Cardiac fibroblast (primary cell): Measurements from ENCODE around the gene ARSG.
A peak's percentile ranks its signal among the peaks of the same experiment; 100 is the strongest.
"Not testable (repeated sequence)": the region's sequence is repeated elsewhere in the genome, so short reads cannot be mapped to it uniquely, and the experiment has no call there.

Experiments
- DNase-seq, 2 donors: peaks; one replicate each; pipeline versions ENCODE4 v3.0.0 to v3.0.0-alpha.2; 2010; ENCODE audit warnings: low read depth in 2 of 2
- H3K4me3 ChIP-seq, 2 donors: replicated peaks in 1 of 2; 1 replicate in 1 of 2; 2 replicates in 1 of 2; pipeline ENCODE4 v1.5.1; 2011; ENCODE audit warnings: low read depth in 2 of 2, low read length in 2 of 2, mild to moderate bottlenecking in 2 of 2, moderate library complexity in 1 of 2
- CTCF ChIP-seq: IDR thresholded peaks from one replicate; pipeline ENCODE4 v1.5.1; 2011; ENCODE audit warnings: low read depth, mild to moderate bottlenecking, low read length, inconsistent platforms

ARSG gene

GRCh38 chr17:68301438-68301959 is 10.2 kb downstream of the ARSG start:
- DNase-seq = no peak
- TF ChIP-seq CTCF = no peak
- H3K4me3 ChIP-seq = no peak overlapping the region

DNA sequence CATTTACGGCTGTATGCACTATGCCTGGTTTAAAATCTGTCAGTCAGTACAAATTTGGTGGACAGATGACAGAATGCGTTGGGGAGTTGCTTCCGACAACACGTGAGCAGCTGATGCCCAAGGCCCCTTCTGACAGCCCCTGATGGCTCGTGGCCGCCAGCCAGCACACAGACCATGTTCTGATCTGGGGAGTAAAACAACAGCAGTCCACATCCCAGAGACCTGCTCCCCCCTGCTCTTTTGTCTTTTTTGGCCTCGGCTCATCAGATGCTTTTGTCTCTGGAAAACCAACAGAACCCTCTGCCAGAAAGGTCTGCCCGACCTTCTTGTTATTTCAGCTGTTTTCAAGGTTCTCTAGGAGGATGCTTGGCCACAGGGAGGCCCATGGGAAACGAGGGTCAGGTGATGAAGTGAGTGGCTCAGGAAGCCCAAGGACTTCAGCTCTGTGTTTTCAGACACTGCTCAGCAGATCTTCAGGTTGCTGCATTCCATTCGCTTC is 10.8 kb downstream of the ARSG start:
- TF ChIP-seq CTCF = no peak
- H3K4me3 ChIP-seq = no peak overlapping the region
- peak; percentile 49 to 77 for DNase-seq

DNA sequence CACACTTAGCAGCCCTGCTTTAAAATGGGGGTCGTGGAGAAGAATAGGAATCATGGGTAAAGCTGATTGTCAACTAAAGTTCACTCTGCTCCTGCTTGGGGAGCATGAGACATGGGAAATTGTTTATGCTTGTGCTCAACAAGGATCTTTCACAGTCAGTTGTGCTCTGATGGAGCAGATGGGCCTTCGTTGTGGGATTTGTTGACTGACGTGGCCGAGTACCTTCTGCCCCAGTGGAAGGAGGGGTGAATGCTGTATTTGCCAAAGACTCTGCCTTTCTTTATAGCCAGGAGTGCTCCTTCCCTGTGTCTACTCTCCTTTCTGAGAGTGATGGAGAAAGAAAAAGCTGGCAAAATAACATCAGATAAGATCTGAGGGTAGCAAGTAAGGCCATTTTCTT is 11.4 kb downstream of the ARSG start:
- no peak overlapping the region for H3K4me3 ChIP-seq
- DNase-seq = no peak
- no peak for TF ChIP-seq CTCF

- TF ChIP-seq CTCF = no peak
- no peak overlapping the region for H3K4me3 ChIP-seq
- DNase-seq = no peak
Measured at GRCh38 chr17:68304706-68305105, 13.4 kb downstream of the ARSG start.

DNA sequence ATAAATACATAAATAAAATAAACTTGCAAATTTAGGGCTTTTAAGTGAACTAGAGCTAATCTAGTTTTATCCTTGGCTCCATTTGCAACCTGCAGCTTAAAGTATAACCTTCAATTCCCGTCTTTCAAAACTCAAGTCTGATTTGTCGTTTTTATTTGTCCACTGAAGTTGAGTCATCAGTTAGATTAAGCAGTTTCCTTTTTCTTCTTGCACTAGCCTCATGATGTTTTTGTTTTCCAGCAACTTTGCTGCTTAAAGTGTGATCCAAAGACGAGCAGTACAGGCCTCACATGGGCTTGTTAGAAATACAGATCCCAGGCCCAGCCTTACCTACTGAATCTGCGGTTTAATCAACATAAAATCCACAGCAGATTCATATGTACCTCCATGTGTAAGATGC is 13.8 kb downstream of the ARSG start:
- TF ChIP-seq CTCF = no peak
- H3K4me3 ChIP-seq = no peak overlapping the region
- DNase-seq = peak; percentile 41 to 44

GRCh38 chr17:68306819-68307218 is 15.5 kb downstream of the ARSG start:
- H3K4me3 ChIP-seq = no peak overlapping the region
- DNase-seq = no peak
- no peak for TF ChIP-seq CTCF

- no peak overlapping the region for H3K4me3 ChIP-seq
- no peak for TF ChIP-seq CTCF
- no peak for DNase-seq
Measured at GRCh38 chr17:68307443-68307842, 16.1 kb downstream of the ARSG start.

DNA sequence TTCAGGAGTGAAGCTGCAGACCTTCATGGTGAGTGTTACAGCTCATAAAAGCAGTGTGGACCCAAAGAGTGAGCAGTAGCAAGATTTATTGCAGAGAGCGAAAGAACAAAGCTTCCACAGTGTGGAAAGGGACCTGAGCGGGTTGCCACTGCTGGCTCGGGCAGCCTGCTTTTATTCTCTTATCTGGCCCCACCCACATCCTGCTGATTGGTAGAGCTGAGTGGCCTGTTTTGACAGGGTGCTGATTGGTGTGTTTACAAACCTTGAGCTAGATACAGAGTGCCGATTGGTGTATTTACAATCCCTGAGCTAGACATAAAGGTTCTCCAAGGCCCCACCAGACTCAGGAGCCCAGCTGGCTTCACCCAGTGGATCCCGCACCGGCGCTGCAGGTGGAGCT is 17.2 kb downstream of the ARSG start:
- not testable (repeated sequence) for DNase-seq, H3K4me3 ChIP-seq

DNA sequence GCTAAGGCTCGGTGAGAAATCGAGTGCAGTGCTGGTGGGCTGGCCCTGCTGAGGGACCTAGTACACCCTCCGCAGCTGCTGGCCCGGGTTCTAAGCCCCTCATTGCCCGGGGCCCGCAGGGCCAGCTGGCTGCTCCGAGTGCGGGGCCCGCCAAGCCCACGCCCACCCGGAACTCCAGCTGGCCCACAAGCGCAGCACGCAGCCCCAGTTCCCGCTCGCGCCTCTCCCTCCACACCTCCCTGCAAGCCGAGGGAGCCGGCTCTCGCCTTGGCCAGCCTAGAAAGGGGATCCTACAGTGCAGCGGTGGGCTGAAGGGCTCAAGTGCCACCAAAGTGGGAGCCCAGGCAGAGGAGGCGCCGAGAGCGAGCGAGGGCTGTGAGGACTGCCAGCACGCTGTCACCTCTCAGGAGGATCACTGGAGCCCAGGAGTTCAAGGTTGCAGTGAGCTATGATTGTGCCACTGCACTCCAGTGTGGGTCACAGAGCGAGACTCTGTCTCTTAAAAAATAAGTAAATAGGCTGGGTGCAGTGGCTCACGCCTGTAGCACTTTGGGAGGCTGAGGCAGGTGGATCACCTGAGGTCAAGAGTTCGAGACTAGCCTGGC is 17.9 kb downstream of the ARSG start:
- not testable (repeated sequence) for H3K4me3 ChIP-seq, DNase-seq
